ENCODE results near the gene SELP.

GRCh38 chr1:169576241-169576934 is 53.5 kb downstream of the SELP start:
- TF ChIP-seq EP300 (IDR thresholded peaks at IDR 0.05) (no peak), CTCF (IDR thresholded peaks at IDR 0.05) (no peak)

All from stomach (tissue), 4 donors.